Stomach (tissue), 9 donors: ENCODE data around the gene PPP1R9B. TPM values are rescaled to one million over a fixed set of nuclear protein-coding genes. Genes with fewer than 3 reads are reported as not detected.

Experiments used
- DNase-seq, 2 donors: peaks; one replicate each; pipeline versions ENCODE4 v3.0.0 to v3.0.0-alpha.2; 2013 to 2019
- H3K27ac ChIP-seq, 5 donors: fragments of 200-600 bp in 4 of 5; sonication (generic) in 4 of 5; one replicate each; pipeline ENCODE4 v1.5.1; 2013 to 2019; ENCODE audit warnings: mild to moderate bottlenecking in 1 of 5, moderate library complexity in 1 of 5
- H3K27me3 ChIP-seq, 3 donors: fragments of 200-600 bp; sonication (generic); one replicate each; pipeline ENCODE4 v1.5.1; 2017 to 2019; ENCODE audit warnings: mixed run types in 1 of 3
- H3K36me3 ChIP-seq, 4 donors: fragments of 200-600 bp; sonication (generic); 1 replicate in 3 of 4; 2 replicates in 1 of 4; pipeline ENCODE4 v1.5.1; 2016 to 2019
- H3K4me1 ChIP-seq, 4 donors: fragments of 200-600 bp; sonication (generic); one replicate each; pipeline ENCODE4 v1.5.1; 2016 to 2019
- H3K4me3 ChIP-seq, 4 donors: fragments of 200-600 bp; sonication (generic) in 3 of 4; one replicate each; pipeline ENCODE4 v1.5.1; 2016 to 2019; ENCODE audit warnings: mild to moderate bottlenecking in 1 of 4
- H3K9me3 ChIP-seq, 4 donors: fragments of 200-600 bp; sonication (generic); one replicate each; pipeline ENCODE4 v1.5.1; 2016 to 2019
- CTCF ChIP-seq, 7 experiments: fragments of 450-650 bp in 4 of 7; fragments of 200-600 bp in 3 of 7; sonication (generic) in 3 of 7; IDR thresholded peaks; one replicate each; pipeline ENCODE4 v1.5.1; 2016 to 2019; ENCODE audit warnings: antibody characterized with exemption in 7 of 7, control low read depth in 2 of 7, mild to moderate bottlenecking in 1 of 7
- EP300 ChIP-seq: sonication (generic); formaldehyde crosslinking; IDR thresholded peaks from one replicate; pipeline ENCODE4 v1.6.1; 2017; ENCODE audit warnings: antibody characterized with exemption
- POLR2A ChIP-seq, 4 donors: fragments of 450-650 bp; IDR thresholded peaks; one replicate each; pipeline ENCODE4 v1.6.1; 2016; ENCODE audit warnings: antibody characterized with exemption in 4 of 4, control low read depth in 2 of 4, mild to moderate bottlenecking in 1 of 4, moderate library complexity in 1 of 4
- POLR2AphosphoS5 ChIP-seq, 3 donors: sonication (generic); formaldehyde crosslinking; IDR thresholded peaks; one replicate each; pipeline ENCODE4 v1.6.1; 2016; ENCODE audit warnings: antibody characterized with exemption in 3 of 3
- WGBS, 5 donors: extraction: QIAGEN DNeasy Blood & Tissue Kit in 3 of 5; methylation state at CpG; one replicate each; pipeline versions ENCODE4 v1.1.5 to v1.1.7; 2013 to 2018; 5-methylcytosine and 5-hydroxymethylcytosine counted together
- intact Hi-C: fragments of 100-400 bp; cut with DNase I; formaldehyde crosslinking; loops from one replicate; pipeline ENCODE4 v1.15.1; 2023; ENCODE audit warnings: low total_unique reads
- polyA plus RNA-seq, 3 donors: library from polyadenylated mRNA; stranded (reverse); fragments of 200-250 nt; gene quantifications; one replicate each; pipeline ENCODE4 v1.2.3, GENCODE V29; 2013
- total RNA-seq, 5 donors: library from RNA; depleted of rRNA; stranded (reverse); fragments of >200 nt; gene quantifications; one replicate each; pipeline versions ENCODE4 v1.1.0 to v1.2.3, GENCODE V29; 2014 to 2016
- donor health status: healthy with polysubstance abuse.
- donor health status: Bipolar disorder and iron deficiency.
- donor health status: healthy.

Gene PPP1R9B
- total and polyA plus RNA-seq, 8 donors, result 11.6 to 64.2 (median 18.9) TPM

- Histone ChIP-seq H3K36me3 (no peaks in the 10 kb centered on the region), H3K4me3 (no peak overlapping the region), H3K27me3 (no peaks in the 10 kb centered on the region), H3K4me1 (peaks cover 16 to 60% (median 39%) of the 10 kb centered on the region in 4 donors), H3K9me3 (no peaks in the 10 kb centered on the region), H3K27ac (no peak overlapping the region)
- TF ChIP-seq EP300, result no peak
- no peak for TF ChIP-seq POLR2A (IDR thresholded peaks at IDR 0.05)
- TF ChIP-seq CTCF (IDR thresholded peaks at IDR 0.05), result no peak
- no peak for TF ChIP-seq POLR2AphosphoS5 (IDR thresholded peaks at IDR 0.05)
- intact Hi-C loops, result no loop called here
- DNase-seq, result no peak
- 75 to 80% (median 79%) methylated on average over 9 to 11 of the region's 11 CpGs for WGBS, 5 donors
These were observed 13.6 kb upstream of the PPP1R9B start for GRCh38 chr17:50163843-50164696.

GRCh38 chr17:50162466-50163254 is 12.2 kb upstream of the PPP1R9B start:
- no peaks in the 10 kb centered on the region for H3K36me3 ChIP-seq
- 68 to 78% (median 75%) methylated on average over 8 of the region's 8 CpGs for WGBS, 5 donors
- no peak for DNase-seq
- no peak overlapping the region for H3K4me3 ChIP-seq
- H3K27me3 ChIP-seq, result no peaks in the 10 kb centered on the region
- TF ChIP-seq CTCF (IDR thresholded peaks at IDR 0.05) (no peak), POLR2AphosphoS5 (IDR thresholded peaks at IDR 0.05) (no peak), EP300 (no peak), POLR2A (IDR thresholded peaks at IDR 0.05) (no peak)
- H3K9me3 ChIP-seq, result no peaks in the 10 kb centered on the region
- H3K4me1 ChIP-seq, result peaks cover 12 to 47% (median 31%) of the 10 kb centered on the region in 4 donors
- H3K27ac ChIP-seq, result no peak overlapping the region
- intact Hi-C loops, result no loop called here

- no peak for TF ChIP-seq POLR2AphosphoS5 (IDR thresholded peaks at IDR 0.05)
- no peak for DNase-seq
- WGBS, 5 donors, result 49 to 57% (median 53%) methylated on average over 15 to 16 of the region's 16 CpGs
- H3K4me3 ChIP-seq, result peak overlapping the region in 2 of 4 donors; percentile 58 to 67
- peaks cover 12 to 40% (median 27%) of the 10 kb centered on the region in 4 donors for H3K4me1 ChIP-seq
- H3K27me3 ChIP-seq, result no peaks in the 10 kb centered on the region
- no peaks in the 10 kb centered on the region for H3K36me3 ChIP-seq
- H3K27ac ChIP-seq, result peak overlapping the region in 2 of 5 donors; percentile 79 to 85
- no peaks in the 10 kb centered on the region for H3K9me3 ChIP-seq
- intact Hi-C loops, result no loop called here
These were observed 11.4 kb upstream of the PPP1R9B start for GRCh38 chr17:50161911-50162288.

GRCh38 chr17:50161023-50161910 is 10.8 kb upstream of the PPP1R9B start:
- Histone ChIP-seq H3K36me3 (no peaks in the 10 kb centered on the region), H3K4me1 (peaks cover 12 to 36% (median 25%) of the 10 kb centered on the region in 4 donors), H3K4me3 (peak overlapping the region; percentile 58 to 69 (median 64)), H3K9me3 (no peaks in the 10 kb centered on the region), H3K27me3 (no peaks in the 10 kb centered on the region), H3K27ac (peak overlapping the region; percentile 4 to 85 (median 79))
- TF ChIP-seq EP300, result no peak
- TF ChIP-seq POLR2AphosphoS5 (IDR thresholded peaks at IDR 0.05), result peak; percentile 65 to 94 (median 91)
- TF ChIP-seq CTCF (IDR thresholded peaks at IDR 0.05), result peak in 5 of 7 experiments; percentile 83 to 95 (median 92)
- 1% methylated on average over 25 to 53 of the region's 53 CpGs for WGBS, 5 donors
- DNase-seq, result peak; percentile 94 to 98
- intact Hi-C loops, result no loop called here
